AG04450 (cell line): Measurements from ENCODE around the gene ANO4. TPM values are rescaled to one million over a fixed set of nuclear protein-coding genes. Genes with fewer than 3 reads are reported as not detected.

Experiments
- CTCF ChIA-PET: fragments of 300-600, 350-600 bp; formaldehyde crosslinking; extraction: SDS; loops from one replicate; lab custom pipeline; 2022; ENCODE audit warnings: antibody characterized with exemption, inconsistent platforms; lab: Charles Lee
- POLR2A ChIA-PET: fragments of 350-600 bp; formaldehyde crosslinking; extraction: SDS; loops from one replicate; lab custom pipeline; 2021; ENCODE audit warnings: antibody characterized with exemption, inconsistent platforms; lab: Yijun Ruan, JAX
- DNase-seq: peaks from one replicate; pipeline ENCODE4 v3.0.0-alpha.2; 2011; ENCODE audit warnings: low read depth, low spot score
- H3K27ac ChIP-seq: one replicate; pipeline ENCODE4 v1.5.1; 2012; ENCODE audit warnings: low read depth, low read length, control low read depth
- H3K27me3 ChIP-seq: one replicate; pipeline ENCODE4 v1.6.0; 2012; ENCODE audit warnings: low read length; ENCODE audit not compliant: control insufficient read depth, insufficient read depth
- H3K4me3 ChIP-seq: 2 replicates; pipeline ENCODE4 v1.5.1; 2011; ENCODE audit warnings: mild to moderate bottlenecking, low read depth, low read length, control low read depth
- H3K9me3 ChIP-seq: 2 replicates; pipeline ENCODE4 v1.5.1; 2012; ENCODE audit warnings: low read length; ENCODE audit not compliant: control insufficient read depth, insufficient read depth
- CTCF ChIP-seq: IDR thresholded peaks from 2 replicates; pipeline ENCODE4 v1.5.1; 2011; ENCODE audit warnings: low read depth, low read length, control low read depth, inconsistent platforms
- polyA minus RNA-seq: library from RNA; depleted of rRNA, polyadenylated mRNA; stranded (reverse); fragments of >200 nt; gene quantifications from 2 replicates; pipeline ENCODE4 v1.2.3, GENCODE V29; 2011; rRNA and poly(A)+ RNA removed
- polyA plus RNA-seq: library from polyadenylated mRNA; depleted of rRNA; stranded (reverse); fragments of >200 nt; gene quantifications from 2 replicates; pipeline ENCODE4 v1.2.3, GENCODE V29; 2011; rRNA removed

ANO4 gene
- polyA plus RNA-seq (6.4 and 7.5 TPM in 2 replicates), polyA minus RNA-seq (6.8 and 11.4 TPM in 2 replicates)

DNA sequence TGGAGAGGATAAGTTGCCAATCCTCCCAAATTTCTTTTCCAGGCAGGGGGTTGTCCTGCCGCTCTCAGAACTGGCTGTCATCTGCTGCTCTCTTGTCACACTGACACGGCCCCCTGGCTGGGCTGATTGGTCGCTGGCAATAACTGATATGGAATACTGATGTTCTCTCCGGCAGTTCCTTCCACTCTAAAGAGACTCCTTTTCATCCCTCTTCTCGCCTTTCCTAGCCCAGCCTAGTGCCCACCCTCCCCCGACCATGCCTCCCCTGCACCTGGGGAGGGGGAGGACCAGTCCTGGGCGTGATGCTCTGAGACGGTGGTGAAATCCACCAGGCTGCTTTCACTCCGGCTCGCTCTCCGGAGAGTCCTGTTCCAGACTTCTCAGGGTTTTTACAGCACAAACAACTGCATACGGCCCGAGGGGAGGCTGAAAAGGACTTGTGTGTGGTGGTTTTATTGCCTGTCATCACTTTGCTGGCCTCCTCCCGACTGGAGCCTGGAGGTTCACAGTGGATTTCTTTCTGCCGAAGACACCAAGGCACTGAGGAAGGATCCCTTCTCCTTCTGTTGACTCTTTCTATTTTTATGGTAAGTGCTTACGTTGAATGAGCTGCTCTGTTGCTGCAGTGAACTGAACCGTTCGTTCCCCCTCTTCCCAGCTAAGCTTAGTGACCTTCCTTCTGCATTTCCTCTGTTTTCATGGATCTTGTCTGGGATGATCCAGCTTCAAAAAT is at the start of gene ANO4:
ANO4 (plus strand) TSS at position 336 of the 733 bp plus-strand sequence. CDS start 107,010 bp downstream, outside the sequence.
- POLR2A ChIA-PET = no interaction called here
- Histone ChIP-seq H3K27me3 (no peaks in the 10 kb centered on the region), H3K27ac (no peak within 1 kb of the TSS), H3K9me3 (no peaks in the 10 kb centered on the region), H3K4me3 (peak within 1 kb of the TSS; percentile 50)
- TF ChIP-seq CTCF = no peak
- DNase-seq = no peak
- CTCF ChIA-PET = interaction anchor here (0.5 kb wide), 1 partner anchor 100 kb away, joined by 4 read pairs; no protein-coding TSS in a partner anchor

DNA sequence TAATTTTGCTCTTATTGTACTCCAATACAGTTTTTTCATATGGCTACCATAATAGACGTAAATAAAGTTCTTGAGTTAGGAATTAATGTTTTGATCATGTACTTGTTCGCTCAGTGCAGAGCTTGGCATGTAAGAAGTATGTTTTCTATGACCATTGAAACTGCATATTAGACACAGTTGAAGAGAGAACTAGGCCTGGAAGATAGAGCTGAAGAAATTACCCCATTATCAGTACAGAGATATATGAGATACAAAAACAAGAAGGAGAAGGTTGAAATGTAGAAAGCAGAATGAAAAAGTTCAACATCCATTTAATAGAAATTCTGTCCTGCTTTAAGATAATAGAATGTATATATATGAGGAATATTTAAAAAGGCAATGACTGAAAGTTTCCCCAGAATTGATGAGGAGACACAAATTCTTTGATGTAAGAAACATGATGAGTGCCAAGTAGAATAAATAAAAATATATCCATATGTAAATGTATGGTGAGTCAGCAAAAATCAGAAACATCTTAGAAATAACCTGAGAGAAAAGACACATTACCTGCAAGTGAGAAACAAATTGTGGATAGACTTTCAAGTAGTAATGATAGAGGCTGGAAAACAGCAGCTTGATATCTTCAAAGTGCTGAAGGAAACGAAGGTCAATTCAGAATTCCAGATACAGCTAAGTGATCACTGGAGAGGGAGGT is 49.1 kb upstream of the ANO4 start:
- no peak overlapping the region for H3K27ac ChIP-seq
- no peak for DNase-seq
- ChIA-PET POLR2A (no interaction called here), CTCF (interaction anchor here (1.8 kb wide), 1 partner anchor 12 kb away, joined by 6 read pairs; no protein-coding TSS in a partner anchor)
- H3K9me3 ChIP-seq = no peaks in the 10 kb centered on the region
- no peaks in the 10 kb centered on the region for H3K27me3 ChIP-seq
- no peak for TF ChIP-seq CTCF
- no peak overlapping the region for H3K4me3 ChIP-seq

DNA sequence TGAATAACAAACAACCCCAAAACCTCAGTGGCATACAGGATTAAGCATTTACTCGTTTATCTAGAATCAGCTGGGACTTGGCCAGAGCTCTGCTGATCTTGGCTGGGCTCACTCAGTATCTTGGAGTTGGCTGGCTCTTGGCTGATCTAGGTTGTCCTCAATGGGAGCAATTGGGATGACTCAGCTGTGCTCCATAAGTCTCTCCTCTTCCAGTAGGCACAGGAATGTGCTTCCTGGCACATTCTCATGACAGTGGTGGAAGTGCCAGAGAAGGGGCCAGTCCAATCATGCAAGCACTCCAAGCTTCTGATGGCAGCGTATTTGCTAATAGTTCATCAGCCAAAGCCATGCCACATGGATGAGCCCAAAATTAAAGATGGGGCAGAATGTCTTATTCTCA is 41.7 kb upstream of the ANO4 start:
- Histone ChIP-seq H3K9me3 (peaks cover 2% of the 10 kb centered on the region; the same call in 1 of the 2 replicates), H3K27me3 (no peaks in the 10 kb centered on the region), H3K4me3 (no peak overlapping the region), H3K27ac (no peak overlapping the region)
- ChIA-PET POLR2A (no interaction called here), CTCF (no interaction called here)
- DNase-seq = no peak
- no peak for TF ChIP-seq CTCF

DNA sequence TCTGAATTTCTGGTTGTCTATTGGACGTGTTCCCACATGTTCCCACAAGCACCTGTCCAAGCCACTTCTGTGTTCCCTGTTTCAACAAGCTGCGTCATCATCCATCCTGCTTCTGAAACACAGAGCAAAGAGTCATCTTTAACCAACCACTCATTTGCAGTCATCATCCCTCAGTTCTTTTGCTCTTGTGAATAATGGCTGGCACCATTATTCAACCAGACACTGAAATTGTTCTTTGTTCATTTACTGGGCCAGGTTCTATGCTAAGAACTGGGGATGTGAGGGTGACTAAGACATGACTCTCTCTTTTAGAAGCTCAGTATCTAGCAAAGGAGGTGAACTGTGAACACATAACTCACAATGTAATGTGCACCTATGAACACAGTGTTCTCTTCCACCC is 40.7 kb upstream of the ANO4 start:
- no peak for DNase-seq
- CTCF ChIA-PET = no interaction called here
- peaks cover 2% of the 10 kb centered on the region; the same call in 1 of the 2 replicates for H3K9me3 ChIP-seq
- no peak for TF ChIP-seq CTCF
- H3K27ac ChIP-seq = no peak overlapping the region
- POLR2A ChIA-PET = no interaction called here
- H3K27me3 ChIP-seq = no peaks in the 10 kb centered on the region
- no peak overlapping the region for H3K4me3 ChIP-seq

DNA sequence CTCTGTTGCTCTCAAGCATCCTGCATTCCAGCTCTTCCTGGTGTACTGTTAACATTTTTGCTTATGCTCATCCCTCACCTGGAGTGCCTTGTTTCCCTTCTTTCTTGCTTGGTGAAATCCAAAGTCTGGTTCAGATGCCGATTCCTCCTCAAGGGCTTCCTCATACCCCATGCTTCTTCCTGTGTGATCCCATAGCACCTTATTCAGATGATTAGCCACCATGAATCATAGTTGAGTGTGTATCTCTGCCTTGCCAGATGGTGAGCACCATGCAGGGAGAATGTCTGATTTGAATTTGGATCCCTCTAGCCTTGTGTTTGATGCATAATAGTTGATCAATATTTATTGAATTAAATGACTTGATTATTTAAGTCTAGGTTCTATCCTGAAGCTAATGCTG is 39.4 kb upstream of the ANO4 start:
- no peak for DNase-seq
- ChIA-PET CTCF (interaction anchor here (1.0 kb wide), 1 partner anchor 14 kb away, joined by 5 read pairs; no protein-coding TSS in a partner anchor), POLR2A (no interaction called here)
- H3K27me3 ChIP-seq = no peaks in the 10 kb centered on the region
- TF ChIP-seq CTCF = no peak
- H3K27ac ChIP-seq = no peak overlapping the region
- H3K4me3 ChIP-seq = no peak overlapping the region
- peaks cover 2% of the 10 kb centered on the region; the same call in 1 of the 2 replicates for H3K9me3 ChIP-seq
